Inferior parietal cortex (tissue), 1 donor: ENCODE measurements around the gene B4GALT5.

Source experiments
- DNase-seq: peaks from one replicate; pipeline ENCODE4 v3.0.0-alpha.2; 2016; ENCODE audit errors: extremely low spot score

Gene B4GALT5

GRCh38 chr20:49603209-49603627 lies 110.5 kb downstream of the B4GALT5 start:
- no peak for DNase-seq

- DNase-seq, result no peak
Observed at GRCh38 chr20:49602345-49603208, 111.1 kb downstream of the B4GALT5 start.

GRCh38 chr20:49601153-49601924 lies 112.3 kb downstream of the B4GALT5 start:
- no peak for DNase-seq

GRCh38 chr20:49599746-49600113 lies 113.9 kb downstream of the B4GALT5 start:
- no peak for DNase-seq

GRCh38 chr20:49597825-49598395 lies 115.8 kb downstream of the B4GALT5 start:
- DNase-seq, result no peak

GRCh38 chr20:49595811-49596561 lies 117.7 kb downstream of the B4GALT5 start:
- no peak for DNase-seq

GRCh38 chr20:49595346-49595745 lies 118.3 kb downstream of the B4GALT5 start:
- DNase-seq, result no peak

GRCh38 chr20:49594931-49595315 lies 118.8 kb downstream of the B4GALT5 start:
- no peak for DNase-seq

- no peak for DNase-seq
Observed at GRCh38 chr20:49594143-49594930, 119.3 kb downstream of the B4GALT5 start.

- DNase-seq, result no peak
Observed at GRCh38 chr20:49593466-49594142, 120.1 kb downstream of the B4GALT5 start.

GRCh38 chr20:49592120-49592519 lies 121.6 kb downstream of the B4GALT5 start:
- no peak for DNase-seq

GRCh38 chr20:49591217-49591865 lies 122.3 kb downstream of the B4GALT5 start:
- no peak for DNase-seq

GRCh38 chr20:49590163-49591017 lies 123.3 kb downstream of the B4GALT5 start:
- no peak for DNase-seq

GRCh38 chr20:49589747-49590146 lies 123.9 kb downstream of the B4GALT5 start:
- no peak for DNase-seq

GRCh38 chr20:49587111-49587570 lies 126.5 kb downstream of the B4GALT5 start:
- no peak for DNase-seq

GRCh38 chr20:49585585-49586245 lies 128.0 kb downstream of the B4GALT5 start:
- DNase-seq, result no peak

- no peak for DNase-seq
Observed at GRCh38 chr20:49584418-49585382, 129.0 kb downstream of the B4GALT5 start.
